Kidney (tissue), 14 donors: ENCODE results near the gene PDE10A. TPM values are rescaled to one million over a fixed set of nuclear protein-coding genes. Genes with fewer than 3 reads are reported as not detected.

ENCODE experiments used
- DNase-seq, 5 donors: peaks; one replicate each; pipeline ENCODE4 v3.0.0-alpha.2; 2013 to 2020
- FAIRE-seq: peaks from 2 replicates; lab custom pipeline; 2012; peaks lifted over from hg19 to GRCh38; lab: Jason Lieb, UNC
- H3K27ac ChIP-seq, 2 donors: one replicate each; pipeline ENCODE4 v1.7.0; 2013; ENCODE audit warnings: low read depth in 2 of 2, low read length in 2 of 2, inconsistent platforms in 1 of 2
- H3K27me3 ChIP-seq: one replicate; pipeline ENCODE4 v1.7.1; 2013; ENCODE audit warnings: low read length, inconsistent platforms; ENCODE audit not compliant: control insufficient read depth, insufficient read depth
- H3K36me3 ChIP-seq, 3 donors: one replicate each; pipeline versions ENCODE4 v1.7.0 to v1.7.1; 2013; ENCODE audit warnings: low read length in 3 of 3, control low read depth in 1 of 3, inconsistent platforms in 1 of 3; ENCODE audit not compliant: insufficient read depth in 3 of 3, control insufficient read depth in 2 of 3
- H3K4me1 ChIP-seq, 3 donors: one replicate each; pipeline versions ENCODE4 v1.7.0 to v1.7.1; 2013; ENCODE audit warnings: low read length in 3 of 3, inconsistent platforms in 1 of 3, low read depth in 1 of 3; ENCODE audit not compliant: control insufficient read depth in 2 of 3, insufficient read depth in 2 of 3
- H3K4me3 ChIP-seq, 3 donors: one replicate each; pipeline versions ENCODE4 v1.7.0 to v1.8.1; 2013; ENCODE audit warnings: low read length in 3 of 3, control low read depth in 1 of 3, inconsistent platforms in 1 of 3
- H3K9ac ChIP-seq, 3 donors: one replicate each; pipeline versions ENCODE4 v1.7.0 to v1.7.1; 2013; ENCODE audit warnings: low read length in 3 of 3, control low read depth in 1 of 3, inconsistent platforms in 1 of 3
- H3K9me3 ChIP-seq, 3 donors: one replicate each; pipeline versions ENCODE4 v1.7.0 to v1.7.1; 2013; ENCODE audit warnings: low read length in 3 of 3, control low read depth in 1 of 3, inconsistent platforms in 1 of 3; ENCODE audit not compliant: control insufficient read depth in 2 of 3, insufficient read depth in 1 of 3
- CTCF ChIP-seq: IDR thresholded peaks from 3 replicates; pipeline ENCODE4 v1.5.1; 2012; ENCODE audit warnings: mild to moderate bottlenecking, moderate library complexity, borderline replicate concordance; ENCODE audit not compliant: insufficient read depth; ENCODE audit errors: extremely low read depth
- intact Hi-C: fragments of 100-400 bp; cut with DNase I; formaldehyde crosslinking; loops from one replicate; pipeline ENCODE4 v1.11.1; 2022
- polyA plus RNA-seq: library from polyadenylated mRNA; stranded (reverse); fragments of 350-450 nt; fragmentation: Illumina TruSeq; extraction: RNeasy Lipid Tissue Mini Kit (QIAGEN cat#74804); gene quantifications from one replicate; pipeline ENCODE4 v1.2.3, GENCODE V29; 2014; ENCODE audit warnings: low read depth, low replicate concordance; ENCODE audit not compliant: insufficient read depth
- total RNA-seq: library from RNA; stranded (reverse); fragmentation: NEBNext Ultra II Directional; extraction: Animal tissue kit (Norgen Biotek cat#: 25700); gene quantifications from one replicate; pipeline ENCODE4 v1.2.1, GENCODE V29; 2021
- donor health status: control.
- donor health status: control.
- donor health status: control.
- donor health status: control.
- donor health status: control.
- donor health status: DM: yes; HTN: yes; CAD: no.
- donor health status: Normal renal cell carcinoma (clear cell type).

The PDE10A gene
- total and polyA plus RNA-seq, 2 donors from 2014 or later = 4.8 to 23.1 TPM

- Histone ChIP-seq H3K4me3 (no peak overlapping the region), H3K9ac (no peak overlapping the region), H3K27me3 (no peaks in the 10 kb centered on the region), H3K9me3 (no peaks in the 10 kb centered on the region), H3K36me3 (no peaks in the 10 kb centered on the region), H3K27ac (peak overlapping the region; percentile 29 to 32), H3K4me1 (peaks cover 3 to 8% (median 4%) of the 10 kb centered on the region in 3 donors)
- FAIRE-seq (peak; percentile 30), DNase-seq (no peak)
- intact Hi-C loops = no loop called here
- TF ChIP-seq CTCF = no peak
Observed at GRCh38 chr6:165574220-165575157, 88.6 kb downstream of the PDE10A start.

GRCh38 chr6:165573671-165574070 is 89.4 kb downstream of the PDE10A start:
- H3K36me3 ChIP-seq = no peaks in the 10 kb centered on the region
- H3K4me3 ChIP-seq = peak overlapping the region in 1 of 3 donors; percentile 8
- peak overlapping the region; percentile 29 to 32 for H3K27ac ChIP-seq
- peak in 4 of 5 donors; percentile 26 to 76 (median 64) for DNase-seq
- TF ChIP-seq CTCF = no peak
- intact Hi-C loops = no loop called here
- no peaks in the 10 kb centered on the region for H3K9me3 ChIP-seq
- H3K4me1 ChIP-seq = peaks cover 3 to 8% (median 4%) of the 10 kb centered on the region in 3 donors
- no peaks in the 10 kb centered on the region for H3K27me3 ChIP-seq
- peak; percentile 65 for FAIRE-seq
- H3K9ac ChIP-seq = no peak overlapping the region

- Histone ChIP-seq H3K4me3 (no peak overlapping the region), H3K9me3 (no peaks in the 10 kb centered on the region), H3K27ac (no peak overlapping the region), H3K36me3 (no peaks in the 10 kb centered on the region), H3K27me3 (no peaks in the 10 kb centered on the region), H3K9ac (no peak overlapping the region), H3K4me1 (peaks cover 3 to 8% (median 4%) of the 10 kb centered on the region in 3 donors)
- intact Hi-C loops = no loop called here
- DNase-seq (peak in 2 of 5 donors; percentile 34 to 58), FAIRE-seq (no peak)
- no peak for TF ChIP-seq CTCF
Observed at GRCh38 chr6:165571721-165572132, 91.3 kb downstream of the PDE10A start.
